HepG2 (cell line): ENCODE measurements around the gene MAB21L4. TPM values are rescaled to one million over a fixed set of nuclear protein-coding genes. Genes with fewer than 3 reads are reported as not detected.

ENCODE experiments used
- CBX2 ChIP-seq, 2 experiments: fragments of 200-600 bp in 1 of 2; sonication (generic); formaldehyde crosslinking in 1 of 2; IDR thresholded peaks; 2 replicates each; pipeline versions ENCODE4 v1.7.0 to v1.8.1; 2018 to 2022; ENCODE audit warnings: low read depth in 2 of 2, low read length in 1 of 2, mild to moderate bottlenecking in 1 of 2, missing genetic modification reagents in 1 of 2
- FOSL2 ChIP-seq: sonication (generic); formaldehyde crosslinking; IDR thresholded peaks from 2 replicates; pipeline ENCODE4 v1.4.0; 2020; ENCODE audit warnings: missing genetic modification reagents
- HINFP ChIP-seq: sonication (generic); formaldehyde crosslinking; IDR thresholded peaks from 2 replicates; pipeline ENCODE4 v1.4.0; 2020; ENCODE audit warnings: low read depth, mild to moderate bottlenecking, missing genetic modification reagents
- IRF2 ChIP-seq: IDR thresholded peaks from 2 replicates; pipeline ENCODE4 v1.6.1; 2018; ENCODE audit warnings: missing genetic modification reagents, missing compliant biosample characterization
- NR1H2 ChIP-seq: sonication (generic); formaldehyde crosslinking; IDR thresholded peaks from 2 replicates; pipeline ENCODE4 v1.8.1; 2022; ENCODE audit warnings: low read depth, missing genetic modification reagents, borderline replicate concordance
- RFX5 ChIP-seq: IDR thresholded peaks from 2 replicates; pipeline ENCODE4 v1.6.1; 2011; ENCODE audit warnings: low read depth, low read length, improper control_type of control experiment
- SOX5 ChIP-seq: IDR thresholded peaks from 2 replicates; pipeline ENCODE4 v1.6.1; 2016; ENCODE audit warnings: borderline replicate concordance
- STAT5B ChIP-seq: sonication (generic); formaldehyde crosslinking; IDR thresholded peaks from 2 replicates; pipeline ENCODE4 v1.4.0; 2020; ENCODE audit warnings: missing genetic modification reagents
- ZBTB34 ChIP-seq: sonication (generic); formaldehyde crosslinking; IDR thresholded peaks from 2 replicates; pipeline ENCODE4 v1.8.0; 2022; ENCODE audit warnings: mild to moderate bottlenecking, missing genetic modification reagents
- ZBTB4 ChIP-seq: sonication (generic); formaldehyde crosslinking; IDR thresholded peaks from 2 replicates; pipeline ENCODE4 v1.4.0; 2020; ENCODE audit warnings: missing genetic modification reagents, mild to moderate bottlenecking, borderline replicate concordance
- ZBTB42 ChIP-seq: sonication (generic); formaldehyde crosslinking; IDR thresholded peaks from 2 replicates; pipeline ENCODE4 v1.5.0; 2020; ENCODE audit warnings: mild to moderate bottlenecking, missing genetic modification reagents
- ZNF335 ChIP-seq: sonication (generic); formaldehyde crosslinking; IDR thresholded peaks from 2 replicates; pipeline ENCODE4 v1.4.0; 2020; ENCODE audit warnings: missing genetic modification reagents
- ZNF512 ChIP-seq: sonication (generic); formaldehyde crosslinking; IDR thresholded peaks from 2 replicates; pipeline ENCODE4 v1.4.0; 2020; ENCODE audit warnings: mild to moderate bottlenecking, missing genetic modification reagents
- ZNF577 ChIP-seq: sonication (generic); formaldehyde crosslinking; IDR thresholded peaks from 2 replicates; pipeline ENCODE4 v1.4.0; 2020; ENCODE audit warnings: mild to moderate bottlenecking, low read depth, missing genetic modification reagents, borderline replicate concordance
- ZNF788 ChIP-seq: sonication (generic); formaldehyde crosslinking; IDR thresholded peaks from 2 replicates; pipeline ENCODE4 v1.5.0; 2020; ENCODE audit warnings: mild to moderate bottlenecking, missing genetic modification reagents, borderline replicate concordance
- ZSCAN12 ChIP-seq: sonication (generic); formaldehyde crosslinking; IDR thresholded peaks from 2 replicates; pipeline ENCODE4 v1.9.0; 2021; ENCODE audit warnings: mild to moderate bottlenecking, missing genetic modification reagents
- polyA plus RNA-seq, 8 experiments: library from polyadenylated mRNA; depleted of rRNA in 3 of 8; stranded (reverse) in 7 of 8; unstranded in 1 of 8; fragments of >200 nt; fragmentation: Illumina TruSeq in 4 of 8; extraction: Trizol in 4 of 8; gene quantifications; 2 replicates each; pipeline versions ENCODE4 v1.2.1 to v1.2.3, GENCODE V29; 2011 to 2016; ENCODE audit warnings: low read depth in 4 of 8, missing spikeins in 1 of 8, mixed read lengths in 1 of 8; ENCODE audit not compliant: insufficient read depth in 1 of 8
- total RNA-seq, 5 experiments: library from RNA; depleted of rRNA; stranded (reverse); fragments of >200 nt; fragmentation: Illumina TruSeq; extraction: Trizol; gene quantifications; 2 replicates each; pipeline ENCODE4 v1.2.3, GENCODE V29; 2016; ENCODE audit warnings: low read depth in 1 of 5
- TF ChIP-seq, protein P1 (sequence below): IDR thresholded peaks from 2 replicates; pipeline ENCODE4 v1.4.0; 2020; ENCODE audit warnings: mild to moderate bottlenecking, missing genetic modification reagents

MAB21L4 gene
- total and polyA plus RNA-seq, 2 of the 13 experiments (the other 11 are each of a cell fraction or from before 2014, with no cell fraction given) = 3.0 to 14.0 TPM

DNA sequence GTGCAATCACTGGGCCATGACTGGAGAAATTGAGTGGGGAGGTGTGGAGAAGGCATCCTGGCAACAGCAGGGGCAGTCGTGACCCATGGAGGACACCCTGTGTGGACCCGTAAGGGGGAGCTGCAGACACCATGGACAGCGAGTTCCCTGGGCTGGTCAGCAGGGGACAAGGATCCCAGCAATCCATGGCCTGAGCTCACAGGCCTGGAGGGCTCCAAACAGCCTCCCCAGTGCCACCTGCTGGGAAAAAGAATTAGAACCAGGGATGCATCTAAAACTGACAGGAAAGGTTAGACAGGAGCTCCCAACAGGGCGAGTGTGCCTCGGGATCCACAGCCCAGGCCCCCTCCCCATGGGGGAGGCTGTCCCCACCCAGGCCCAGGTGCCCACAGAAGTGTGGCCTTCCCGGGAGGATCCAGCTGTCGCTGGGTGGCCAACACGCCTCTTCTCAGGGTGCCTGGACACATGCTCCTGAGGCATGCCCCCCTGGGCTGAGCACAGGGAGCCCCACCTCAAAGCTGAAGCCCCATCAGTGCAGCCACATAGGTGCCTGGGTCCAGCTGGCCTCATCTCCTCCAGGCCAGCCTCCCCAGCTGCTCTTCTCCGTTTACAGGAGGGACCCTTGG, 55.4 kb downstream of the MAB21L4 start (continued):
- TF ChIP-seq ZBTB4 (CRISPR knock-in tag) (no peak), RFX5 (no peak), ZBTB42 (CRISPR knock-in tag) (no peak), ZNF788 (CRISPR knock-in tag) (peak; percentile 38; the same call in 1 of the 2 replicates), IRF2 (0 out of 2 replicates have a peak, but pooled peaks have one; percentile 53), ZNF335 (CRISPR knock-in tag) (no peak), ZSCAN12 (CRISPR knock-in tag) (no peak), NR1H2 (CRISPR knock-in tag) (no peak), ZBTB34 (CRISPR knock-in tag) (no peak), FOSL2 (0 out of 2 replicates have a peak, but pooled peaks have one; percentile 16), STAT5B (CRISPR knock-in tag) (no peak), SOX5 (CRISPR knock-in tag) (peak; percentile 27; the same call in 1 of the 2 replicates), CBX2 (IDR thresholded peaks at IDR 0.05; ENCODE audit: low read depth, low read length) (no peak), CBX2 (CRISPR knock-in tag; IDR thresholded peaks at IDR 0.05; ENCODE audit: low read depth) (no peak), ZNF577 (CRISPR knock-in tag) (no peak), HINFP (CRISPR knock-in tag) (no peak), ZNF512 (no peak)
- TF ChIP-seq, protein P1, sequence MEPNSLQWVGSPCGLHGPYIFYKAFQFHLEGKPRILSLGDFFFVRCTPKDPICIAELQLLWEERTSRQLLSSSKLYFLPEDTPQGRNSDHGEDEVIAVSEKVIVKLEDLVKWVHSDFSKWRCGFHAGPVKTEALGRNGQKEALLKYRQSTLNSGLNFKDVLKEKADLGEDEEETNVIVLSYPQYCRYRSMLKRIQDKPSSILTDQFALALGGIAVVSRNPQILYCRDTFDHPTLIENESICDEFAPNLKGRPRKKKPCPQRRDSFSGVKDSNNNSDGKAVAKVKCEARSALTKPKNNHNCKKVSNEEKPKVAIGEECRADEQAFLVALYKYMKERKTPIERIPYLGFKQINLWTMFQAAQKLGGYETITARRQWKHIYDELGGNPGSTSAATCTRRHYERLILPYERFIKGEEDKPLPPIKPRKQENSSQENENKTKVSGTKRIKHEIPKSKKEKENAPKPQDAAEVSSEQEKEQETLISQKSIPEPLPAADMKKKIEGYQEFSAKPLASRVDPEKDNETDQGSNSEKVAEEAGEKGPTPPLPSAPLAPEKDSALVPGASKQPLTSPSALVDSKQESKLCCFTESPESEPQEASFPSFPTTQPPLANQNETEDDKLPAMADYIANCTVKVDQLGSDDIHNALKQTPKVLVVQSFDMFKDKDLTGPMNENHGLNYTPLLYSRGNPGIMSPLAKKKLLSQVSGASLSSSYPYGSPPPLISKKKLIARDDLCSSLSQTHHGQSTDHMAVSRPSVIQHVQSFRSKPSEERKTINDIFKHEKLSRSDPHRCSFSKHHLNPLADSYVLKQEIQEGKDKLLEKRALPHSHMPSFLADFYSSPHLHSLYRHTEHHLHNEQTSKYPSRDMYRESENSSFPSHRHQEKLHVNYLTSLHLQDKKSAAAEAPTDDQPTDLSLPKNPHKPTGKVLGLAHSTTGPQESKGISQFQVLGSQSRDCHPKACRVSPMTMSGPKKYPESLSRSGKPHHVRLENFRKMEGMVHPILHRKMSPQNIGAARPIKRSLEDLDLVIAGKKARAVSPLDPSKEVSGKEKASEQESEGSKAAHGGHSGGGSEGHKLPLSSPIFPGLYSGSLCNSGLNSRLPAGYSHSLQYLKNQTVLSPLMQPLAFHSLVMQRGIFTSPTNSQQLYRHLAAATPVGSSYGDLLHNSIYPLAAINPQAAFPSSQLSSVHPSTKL (CRISPR knock-in tag) = 0 out of 2 replicates have a peak, but pooled peaks have one; percentile 23
